Measurements from ENCODE around the gene LPP. TPM values are rescaled to one million over a fixed set of nuclear protein-coding genes. Genes with fewer than 3 reads are reported as not detected.
"Not testable (repeated sequence)": the region's sequence is repeated elsewhere in the genome, so short reads cannot be mapped to it uniquely, and the experiment has no call there.

The LPP gene
- polyA plus RNA-seq, 1 experiment = 60.0 TPM

GRCh38 chr3:188128905-188129304, 25.1 kb upstream of the LPP start:
- no peaks in the 10 kb centered on the region for H3K36me3 ChIP-seq (ENCODE audit: control insufficient read depth, insufficient read depth, low read length)
- POLR2A ChIA-PET = no interaction called here
- CTCF ChIA-PET = no interaction called here
- DNase-seq (ENCODE audit: low read depth) = no peak
- H3K27me3 ChIP-seq (ENCODE audit: control insufficient read depth, insufficient read depth, low read length) = no peaks in the 10 kb centered on the region
- H3K4me3 ChIP-seq (ENCODE audit: low read depth, low read length) = no peak overlapping the region
- no peak for TF ChIP-seq CTCF (IDR thresholded peaks at IDR 0.05; ENCODE audit: insufficient read depth, low read depth, low read length)

- H3K4me3 ChIP-seq (ENCODE audit: low read depth, low read length); H3K36me3 ChIP-seq (ENCODE audit: control insufficient read depth, insufficient read depth, low read length); DNase-seq (ENCODE audit: low read depth); POLR2A ChIA-PET; CTCF ChIA-PET; H3K27me3 ChIP-seq (ENCODE audit: control insufficient read depth, insufficient read depth, low read length): not testable (repeated sequence)
Observed at GRCh38 chr3:188131023-188131422, 22.9 kb upstream of the LPP start.

DNA sequence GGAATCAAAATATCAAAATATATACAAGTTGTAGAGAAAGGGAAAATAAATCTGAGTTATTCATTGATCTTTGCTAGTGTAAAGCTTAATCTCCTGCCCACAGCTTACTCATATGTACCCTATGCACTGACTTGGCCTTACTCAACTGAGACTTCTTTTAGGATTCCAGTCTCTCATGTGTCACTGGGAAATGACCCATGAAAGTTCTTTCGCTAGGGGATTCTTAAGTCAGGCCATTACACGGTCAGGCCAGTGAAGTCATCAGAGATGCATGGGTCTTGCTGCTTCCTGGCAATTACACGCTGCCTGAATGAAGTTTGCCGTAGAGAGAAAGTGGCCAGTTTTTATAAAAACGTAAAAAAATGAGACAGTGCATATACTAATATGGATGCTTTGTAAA, 20.7 kb upstream of the LPP start:
- DNase-seq (ENCODE audit: low read depth) = no peak
- POLR2A ChIA-PET = no interaction called here

DNA sequence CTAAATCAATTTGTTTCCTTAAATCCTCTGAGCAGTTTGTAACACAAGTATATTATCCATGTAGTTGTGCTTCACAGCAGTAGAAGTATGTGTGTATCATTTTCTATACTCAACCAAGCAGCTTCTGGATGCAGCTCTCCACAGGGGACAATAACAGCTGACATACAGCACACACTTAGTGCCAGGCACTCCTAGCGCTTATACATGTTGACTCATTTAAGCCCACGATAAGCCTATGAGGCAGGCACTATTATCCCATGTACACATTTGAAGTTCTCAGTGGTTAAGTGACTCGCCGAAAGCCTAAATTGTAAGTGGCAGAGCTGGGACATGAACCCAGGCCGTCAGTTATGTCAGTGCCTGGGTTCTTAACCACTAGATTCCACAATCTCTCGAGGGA, 20.3 kb upstream of the LPP start:
- ChIA-PET CTCF (no interaction called here), POLR2A (no interaction called here)
- H3K27me3 ChIP-seq (ENCODE audit: control insufficient read depth, insufficient read depth, low read length) = no peaks in the 10 kb centered on the region
- TF ChIP-seq CTCF (IDR thresholded peaks at IDR 0.05; ENCODE audit: insufficient read depth, low read depth, low read length) = no peak
- H3K36me3 ChIP-seq (ENCODE audit: control insufficient read depth, insufficient read depth, low read length) = no peaks in the 10 kb centered on the region
- H3K4me3 ChIP-seq (ENCODE audit: low read depth, low read length) = no peak overlapping the region
- no peak for DNase-seq (ENCODE audit: low read depth)

More for the DNA sequence above, 20.7 kb upstream of the LPP start:
- Histone ChIP-seq H3K36me3 (ENCODE audit: control insufficient read depth, insufficient read depth, low read length) (no peaks in the 10 kb centered on the region), H3K4me3 (ENCODE audit: low read depth, low read length) (no peak overlapping the region), H3K27me3 (ENCODE audit: control insufficient read depth, insufficient read depth, low read length) (no peaks in the 10 kb centered on the region)
- TF ChIP-seq CTCF (IDR thresholded peaks at IDR 0.05; ENCODE audit: insufficient read depth, low read depth, low read length) = no peak
- CTCF ChIA-PET = no interaction called here

- H3K36me3 ChIP-seq (ENCODE audit: control insufficient read depth, insufficient read depth, low read length) = no peaks in the 10 kb centered on the region
- DNase-seq (ENCODE audit: low read depth) = no peak
- no peaks in the 10 kb centered on the region for H3K27me3 ChIP-seq (ENCODE audit: control insufficient read depth, insufficient read depth, low read length)
- ChIA-PET CTCF (no interaction called here), POLR2A (no interaction called here)
- no peak overlapping the region for H3K4me3 ChIP-seq (ENCODE audit: low read depth, low read length)
- TF ChIP-seq CTCF (IDR thresholded peaks at IDR 0.05; ENCODE audit: insufficient read depth, low read depth, low read length) = no peak
Observed at GRCh38 chr3:188134079-188134478, 19.9 kb upstream of the LPP start.

DNA sequence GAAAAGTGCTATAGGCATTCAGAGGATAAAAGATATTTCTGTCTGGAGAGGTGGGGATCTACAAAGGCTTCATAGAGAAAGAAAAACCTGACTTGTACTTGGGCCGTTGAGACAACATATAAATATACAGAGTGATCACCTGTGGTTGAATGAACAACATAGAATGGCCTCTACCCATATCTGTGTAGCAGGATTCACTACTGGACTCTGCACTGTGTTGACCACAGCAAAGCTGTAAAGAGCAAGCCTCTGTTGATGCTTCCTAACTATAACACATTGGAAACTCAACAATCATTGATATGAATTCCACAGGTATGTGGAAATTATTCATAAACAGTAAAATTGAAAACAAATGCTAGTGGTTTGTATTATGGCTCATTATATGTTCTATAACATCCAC, 19.1 kb upstream of the LPP start:
- no peaks in the 10 kb centered on the region for H3K36me3 ChIP-seq (ENCODE audit: control insufficient read depth, insufficient read depth, low read length)
- POLR2A ChIA-PET = no interaction called here
- CTCF ChIA-PET = no interaction called here
- H3K27me3 ChIP-seq (ENCODE audit: control insufficient read depth, insufficient read depth, low read length) = no peaks in the 10 kb centered on the region
- H3K4me3 ChIP-seq (ENCODE audit: low read depth, low read length) = no peak overlapping the region
- TF ChIP-seq CTCF (IDR thresholded peaks at IDR 0.05; ENCODE audit: insufficient read depth, low read depth, low read length) = no peak
- no peak for DNase-seq (ENCODE audit: low read depth)
